Measurements from ENCODE around the gene MROH2B.

- TF ChIP-seq, protein P1, sequence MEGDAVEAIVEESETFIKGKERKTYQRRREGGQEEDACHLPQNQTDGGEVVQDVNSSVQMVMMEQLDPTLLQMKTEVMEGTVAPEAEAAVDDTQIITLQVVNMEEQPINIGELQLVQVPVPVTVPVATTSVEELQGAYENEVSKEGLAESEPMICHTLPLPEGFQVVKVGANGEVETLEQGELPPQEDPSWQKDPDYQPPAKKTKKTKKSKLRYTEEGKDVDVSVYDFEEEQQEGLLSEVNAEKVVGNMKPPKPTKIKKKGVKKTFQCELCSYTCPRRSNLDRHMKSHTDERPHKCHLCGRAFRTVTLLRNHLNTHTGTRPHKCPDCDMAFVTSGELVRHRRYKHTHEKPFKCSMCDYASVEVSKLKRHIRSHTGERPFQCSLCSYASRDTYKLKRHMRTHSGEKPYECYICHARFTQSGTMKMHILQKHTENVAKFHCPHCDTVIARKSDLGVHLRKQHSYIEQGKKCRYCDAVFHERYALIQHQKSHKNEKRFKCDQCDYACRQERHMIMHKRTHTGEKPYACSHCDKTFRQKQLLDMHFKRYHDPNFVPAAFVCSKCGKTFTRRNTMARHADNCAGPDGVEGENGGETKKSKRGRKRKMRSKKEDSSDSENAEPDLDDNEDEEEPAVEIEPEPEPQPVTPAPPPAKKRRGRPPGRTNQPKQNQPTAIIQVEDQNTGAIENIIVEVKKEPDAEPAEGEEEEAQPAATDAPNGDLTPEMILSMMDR (IDR thresholded peaks at IDR 0.05), result no peak
- no peak for TF ChIP-seq EZH2 (IDR thresholded peaks at IDR 0.05; ENCODE audit: borderline replicate concordance, insufficient read depth, low read depth, low read length, poor library complexity, severe bottlenecking)
These were observed 38.0 kb upstream of the MROH2B start for GRCh38 chr5:41109186-41109585.
